ENCODE data around the gene ATG5. TPM values are rescaled to one million over a fixed set of nuclear protein-coding genes. Genes with fewer than 3 reads are reported as not detected.
"Not testable (repeated sequence)": the region's sequence is repeated elsewhere in the genome, so short reads cannot be mapped to it uniquely, and the experiment has no call there.

The ATG5 gene
- total and polyA plus RNA-seq, 2 experiments from 2014 or later = 31.6 to 48.2 TPM

- Histone ChIP-seq H3K9me2 (ENCODE audit: insufficient read depth) (no peaks in the 10 kb centered on the region), H4K20me1 (replicated peaks; ENCODE audit: insufficient read depth) (peaks cover 9% of the 10 kb centered on the region), H3K79me2 (replicated peaks; ENCODE audit: insufficient read depth) (peaks cover 89% of the 10 kb centered on the region), H3K4me3 (no peak overlapping the region), H2AFZ (no peak overlapping the region), H3F3A (replicated peaks; ENCODE audit: low read depth) (no peaks in the 10 kb centered on the region), H3K4me1 (ENCODE audit: insufficient read depth) (peaks cover 14% of the 10 kb centered on the region; the same call in 1 of the 2 replicates), H3K27ac (ENCODE audit: low read depth) (no peak overlapping the region), H3K4me2 (no peak overlapping the region), H3K36me3 (ENCODE audit: insufficient read depth) (no peaks in the 10 kb centered on the region; the same call in 1 of the 2 replicates), H3K27me3 (ENCODE audit: insufficient read depth) (no peaks in the 10 kb centered on the region)
- no peak for ATAC-seq
- Mint-ChIP-seq H3K4me1 (peaks cover 6% of the 10 kb centered on the region; the same call in 2 of the 3 replicates), H3K27ac (no peak overlapping the region), H3K4me3 (no peak overlapping the region), H3K9me3 (peaks cover 31% of the 10 kb centered on the region), H3K36me3 (ENCODE audit: low read depth) (peaks cover 37% of the 10 kb centered on the region), H3K27me3 (ENCODE audit: insufficient read depth, low read depth, poor library complexity) (no peaks in the 10 kb centered on the region)
- no peak for DNase-seq (ENCODE audit: low spot score)
- TF ChIP-seq ZNF114 (CRISPR knock-in tag; IDR thresholded peaks at IDR 0.05) (no peak), EZH2phosphoT487 (IDR thresholded peaks at IDR 0.05; ENCODE audit: unreplicated experiment) (no peak), CTCF (conservative IDR thresholded peaks at IDR 0.05; ENCODE audit: low read depth in 2 of 2) (no peak), POLR2AphosphoS5 (IDR thresholded peaks at IDR 0.05; ENCODE audit: low read depth) (no peak), JUNB (IDR thresholded peaks at IDR 0.05; ENCODE audit: unreplicated experiment) (no peak), REST (IDR thresholded peaks at IDR 0.05; ENCODE audit: unreplicated experiment) (no peak), CREB1 (CRISPR knock-in tag; IDR thresholded peaks at IDR 0.05; ENCODE audit: low read depth) (no peak), ZNF462 (CRISPR knock-in tag; IDR thresholded peaks at IDR 0.05) (no peak), EZH2 (IDR thresholded peaks at IDR 0.05; ENCODE audit: low read depth, unreplicated experiment) (no peak)
These were observed 55.1 kb downstream of the ATG5 start for GRCh38 chr6:106270414-106270813.

- peaks cover 47% of the 10 kb centered on the region for H3K36me3 Mint-ChIP-seq (ENCODE audit: low read depth)
- H3K4me1 ChIP-seq (ENCODE audit: insufficient read depth) = peaks cover 14% of the 10 kb centered on the region; the same call in 1 of the 2 replicates
- not testable (repeated sequence) for ATAC-seq; H4K20me1 ChIP-seq (replicated peaks; ENCODE audit: insufficient read depth); H3K27me3 ChIP-seq (ENCODE audit: insufficient read depth); H3K4me1 Mint-ChIP-seq; H3K9me2 ChIP-seq (ENCODE audit: insufficient read depth); H3K27ac ChIP-seq (ENCODE audit: low read depth); H3K27me3 Mint-ChIP-seq (ENCODE audit: insufficient read depth, low read depth, poor library complexity); H2AFZ ChIP-seq; H3K4me3 ChIP-seq; H3K4me3 Mint-ChIP-seq; H3K27ac Mint-ChIP-seq; H3K4me2 ChIP-seq; DNase-seq (ENCODE audit: low spot score); H3F3A ChIP-seq (replicated peaks; ENCODE audit: low read depth); H3K36me3 ChIP-seq (ENCODE audit: insufficient read depth)
- peaks cover 93% of the 10 kb centered on the region for H3K79me2 ChIP-seq (replicated peaks; ENCODE audit: insufficient read depth)
- peaks cover 41% of the 10 kb centered on the region for H3K9me3 Mint-ChIP-seq
These were observed 56.2 kb downstream of the ATG5 start for GRCh38 chr6:106269268-106269919.
